WI38 (cell line): ENCODE data around the gene LRRC27.

ENCODE experiments used
- H3K4me3 ChIP-seq: 2 replicates; pipeline ENCODE4 v1.5.1; 2011; ENCODE audit warnings: low read depth, mild to moderate bottlenecking, control low read depth, low read length
- TF ChIP-seq, protein P1 (sequence below): IDR thresholded peaks from 2 replicates; pipeline ENCODE4 v1.5.1; 2012; ENCODE audit warnings: low read depth, mild to moderate bottlenecking, control low read depth, low read length

Gene LRRC27

DNA sequence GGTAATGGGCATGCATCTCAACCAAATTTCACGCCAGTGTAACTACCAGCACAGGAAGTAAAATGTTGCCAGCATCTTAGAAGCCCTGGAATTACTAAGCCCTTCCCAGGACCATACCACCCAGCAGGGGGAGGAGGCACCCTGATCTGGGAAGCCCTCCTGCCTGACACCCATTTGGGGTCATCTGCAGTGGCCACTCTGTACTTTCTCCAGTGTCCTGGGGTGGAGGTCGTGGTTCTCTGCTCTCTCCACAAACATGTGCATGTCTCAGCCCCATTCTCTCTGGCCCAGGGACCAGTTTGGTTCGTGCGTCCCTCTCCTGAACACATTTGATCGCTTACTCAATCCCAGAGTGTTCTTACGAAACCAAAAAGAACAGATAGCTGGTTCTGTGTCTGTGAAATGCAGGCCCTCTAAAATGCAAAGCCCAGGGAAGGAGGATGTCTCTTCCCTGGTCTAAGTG, 9.4 kb upstream of the LRRC27 start:
- TF ChIP-seq, protein P1, sequence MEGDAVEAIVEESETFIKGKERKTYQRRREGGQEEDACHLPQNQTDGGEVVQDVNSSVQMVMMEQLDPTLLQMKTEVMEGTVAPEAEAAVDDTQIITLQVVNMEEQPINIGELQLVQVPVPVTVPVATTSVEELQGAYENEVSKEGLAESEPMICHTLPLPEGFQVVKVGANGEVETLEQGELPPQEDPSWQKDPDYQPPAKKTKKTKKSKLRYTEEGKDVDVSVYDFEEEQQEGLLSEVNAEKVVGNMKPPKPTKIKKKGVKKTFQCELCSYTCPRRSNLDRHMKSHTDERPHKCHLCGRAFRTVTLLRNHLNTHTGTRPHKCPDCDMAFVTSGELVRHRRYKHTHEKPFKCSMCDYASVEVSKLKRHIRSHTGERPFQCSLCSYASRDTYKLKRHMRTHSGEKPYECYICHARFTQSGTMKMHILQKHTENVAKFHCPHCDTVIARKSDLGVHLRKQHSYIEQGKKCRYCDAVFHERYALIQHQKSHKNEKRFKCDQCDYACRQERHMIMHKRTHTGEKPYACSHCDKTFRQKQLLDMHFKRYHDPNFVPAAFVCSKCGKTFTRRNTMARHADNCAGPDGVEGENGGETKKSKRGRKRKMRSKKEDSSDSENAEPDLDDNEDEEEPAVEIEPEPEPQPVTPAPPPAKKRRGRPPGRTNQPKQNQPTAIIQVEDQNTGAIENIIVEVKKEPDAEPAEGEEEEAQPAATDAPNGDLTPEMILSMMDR, result 0 out of 2 replicates have a peak, but pooled peaks have one; percentile 14

DNA sequence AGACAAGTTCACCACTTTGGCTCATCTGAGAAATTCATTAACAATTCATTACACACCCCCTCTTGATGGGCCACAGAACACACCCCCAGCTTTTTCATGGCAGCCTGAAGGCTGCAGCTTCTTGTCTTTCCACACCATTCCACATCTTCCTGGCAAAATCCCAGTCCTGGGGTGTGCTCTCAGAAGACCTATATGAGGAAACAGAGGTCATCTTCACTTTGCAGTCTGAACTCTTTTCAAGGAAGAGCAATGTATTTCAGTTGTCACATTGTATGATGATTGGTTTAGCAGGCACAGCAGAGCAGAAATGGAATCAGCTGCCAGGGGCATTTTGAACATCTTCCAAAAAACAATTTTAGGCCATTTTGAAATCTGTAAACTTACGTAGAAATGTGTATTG, 7.8 kb upstream of the LRRC27 start:
- TF ChIP-seq, protein P1, result no peak
- H3K4me3 ChIP-seq, result no peak overlapping the region

More for the DNA sequence above, 9.4 kb upstream of the LRRC27 start:
- H3K4me3 ChIP-seq, result no peak overlapping the region

DNA sequence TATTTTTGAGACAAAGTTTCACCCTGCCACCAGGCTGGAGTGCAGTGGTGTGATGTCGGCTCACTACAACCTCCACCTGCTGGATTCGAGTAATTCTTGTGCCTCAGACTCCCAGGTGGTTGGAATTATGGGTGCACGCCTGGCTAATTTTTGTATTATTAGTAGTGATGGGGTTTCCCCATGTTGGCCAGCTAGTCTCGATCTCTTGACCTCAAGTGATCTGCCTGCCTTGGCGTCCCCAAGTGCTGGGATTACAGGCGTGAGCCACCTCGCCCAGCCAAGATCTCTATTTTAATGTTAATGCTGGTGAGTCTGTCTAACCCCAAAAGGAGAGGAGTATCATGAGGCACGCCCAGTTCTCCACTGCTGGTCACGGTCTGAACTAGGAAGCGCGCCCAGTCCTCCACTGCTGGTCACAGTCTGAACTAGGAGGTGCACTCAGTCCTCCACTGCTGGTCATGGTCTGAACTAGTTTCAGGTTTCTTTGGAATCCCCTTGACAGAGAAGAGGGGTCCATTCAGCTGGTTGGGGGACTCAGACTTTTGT, 5.6 kb upstream of the LRRC27 start:
- no peak overlapping the region for H3K4me3 ChIP-seq
- TF ChIP-seq, protein P1, result no peak

DNA sequence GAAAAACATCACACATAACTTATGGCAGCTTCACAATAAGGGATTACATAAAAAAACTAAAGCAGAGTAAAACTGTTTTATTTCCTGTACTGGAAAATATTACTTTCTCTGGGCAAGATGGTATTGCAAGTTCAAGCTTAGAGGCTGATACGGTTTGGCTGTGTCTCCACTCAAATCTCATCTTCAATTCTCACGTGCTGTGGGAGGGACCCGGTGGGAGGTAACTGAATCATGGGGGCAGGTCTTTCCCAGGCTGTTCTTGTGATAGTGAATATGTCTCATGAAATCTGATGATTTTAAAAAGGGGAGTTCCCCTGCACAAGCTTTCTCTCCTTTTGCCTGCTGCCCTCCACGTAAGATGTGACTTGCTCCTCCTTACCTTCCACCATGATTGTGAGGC, 5.1 kb upstream of the LRRC27 start:
- TF ChIP-seq, protein P1, result no peak
- H3K4me3 ChIP-seq, result no peak overlapping the region

DNA sequence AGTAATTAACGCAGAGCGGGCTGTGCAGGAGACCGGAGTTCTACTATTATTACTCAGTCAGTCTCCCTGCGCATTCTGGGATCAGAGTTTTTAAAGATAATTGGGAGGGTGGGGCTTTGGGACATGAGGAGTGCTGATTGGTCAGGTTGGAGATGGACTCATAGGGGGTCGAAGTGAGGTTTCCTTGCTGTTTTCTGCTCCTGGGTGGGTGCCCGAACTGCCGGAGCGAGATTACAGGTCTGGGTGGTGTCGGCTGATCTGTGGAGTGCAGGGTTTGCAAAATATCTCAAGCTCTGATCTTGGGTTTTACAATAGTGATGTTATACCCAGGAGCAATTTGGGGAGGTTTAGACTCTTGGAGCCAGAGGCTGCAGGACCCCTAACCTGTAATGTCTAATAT, 3.9 kb upstream of the LRRC27 start:
- no peak overlapping the region for H3K4me3 ChIP-seq
- TF ChIP-seq, protein P1, result no peak

DNA sequence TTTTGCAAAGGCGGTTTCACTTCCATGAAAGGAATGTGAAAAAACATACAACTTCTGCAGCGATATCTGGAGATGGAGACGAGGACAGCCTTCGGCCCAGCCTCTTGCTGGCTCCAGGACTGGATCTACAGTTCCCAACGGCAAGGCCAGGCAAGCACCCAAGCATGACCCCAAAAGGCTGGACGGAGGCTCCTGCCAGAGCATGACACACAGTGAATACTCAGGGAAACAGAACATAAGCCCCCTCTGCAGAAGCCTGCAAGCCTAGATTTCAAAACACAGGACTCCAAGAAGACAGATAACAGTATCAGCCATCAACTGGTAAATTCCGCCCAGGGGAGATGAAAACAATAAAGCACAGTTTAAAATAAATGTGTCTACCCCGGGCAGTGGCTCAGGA, 3.3 kb upstream of the LRRC27 start:
- no peak overlapping the region for H3K4me3 ChIP-seq
- TF ChIP-seq, protein P1, result no peak

DNA sequence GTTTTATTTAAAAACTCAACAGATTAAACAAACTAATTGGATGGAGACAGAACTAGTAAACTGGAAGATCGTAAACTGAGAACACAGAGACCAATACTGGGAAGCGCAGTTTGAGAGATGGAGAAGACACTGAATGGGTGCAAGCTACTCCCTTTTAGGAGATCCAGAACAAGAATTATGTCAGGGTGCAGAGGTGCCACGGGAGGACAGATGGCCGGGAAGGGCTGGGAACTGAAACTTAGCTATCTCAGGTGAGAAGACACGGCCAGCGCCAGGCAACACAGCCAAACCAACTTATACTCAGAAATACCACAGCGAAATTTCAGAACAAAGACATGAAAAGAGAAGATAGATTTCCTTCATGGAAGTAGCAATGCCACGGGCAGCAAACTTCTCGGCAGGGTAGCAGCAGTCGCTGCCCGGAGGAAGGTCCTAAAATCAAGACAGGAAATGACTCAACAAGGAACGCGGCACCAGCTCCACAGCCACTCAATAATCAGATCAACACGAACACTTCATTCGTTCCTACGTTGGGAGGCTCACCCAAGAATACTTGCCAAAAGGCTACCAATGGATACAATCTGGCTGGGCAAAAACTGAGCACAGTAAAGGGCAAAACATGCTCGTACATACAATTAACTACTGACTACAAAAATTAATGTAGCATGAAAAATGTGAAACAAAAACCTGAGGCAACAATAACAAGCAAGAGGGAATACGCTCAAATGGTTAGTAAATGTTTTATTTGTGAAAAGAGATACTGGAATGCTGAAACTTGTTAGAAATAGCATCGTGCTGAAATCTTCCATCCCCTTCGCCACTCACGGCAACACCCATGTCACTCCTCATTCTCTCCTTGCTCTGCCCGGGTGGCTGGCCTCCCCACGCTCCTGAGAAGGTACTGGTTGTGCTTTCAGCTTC, 2.2 kb upstream of the LRRC27 start:
- TF ChIP-seq, protein P1, result no peak
- H3K4me3 ChIP-seq, result peak overlapping the region; percentile 96
